OCI-LY7 (cell line): ENCODE results near the gene ISOC2.

Source experiments
- EZH2phosphoT487 ChIP-seq: fragments of 200-600 bp; sonication (generic); IDR thresholded peaks from 2 replicates; pipeline ENCODE4 v1.6.1; 2018; ENCODE audit warnings: low read depth, borderline replicate concordance, mild to moderate bottlenecking, mixed run types, antibody characterized with exemption, low read length, moderate library complexity, mixed read lengths
- TF ChIP-seq, protein P1 (sequence below): fragments of 200-600 bp; sonication (generic); conservative IDR thresholded peaks from 2 replicates; pipeline ENCODE4 v1.5.1; 2014; ENCODE audit warnings: mild to moderate bottlenecking, antibody characterized with exemption, low read length, moderate library complexity, mixed read lengths

GRCh38 chr19:55451965-55452748 is 9.3 kb downstream of the ISOC2 start:
- TF ChIP-seq, protein P1, sequence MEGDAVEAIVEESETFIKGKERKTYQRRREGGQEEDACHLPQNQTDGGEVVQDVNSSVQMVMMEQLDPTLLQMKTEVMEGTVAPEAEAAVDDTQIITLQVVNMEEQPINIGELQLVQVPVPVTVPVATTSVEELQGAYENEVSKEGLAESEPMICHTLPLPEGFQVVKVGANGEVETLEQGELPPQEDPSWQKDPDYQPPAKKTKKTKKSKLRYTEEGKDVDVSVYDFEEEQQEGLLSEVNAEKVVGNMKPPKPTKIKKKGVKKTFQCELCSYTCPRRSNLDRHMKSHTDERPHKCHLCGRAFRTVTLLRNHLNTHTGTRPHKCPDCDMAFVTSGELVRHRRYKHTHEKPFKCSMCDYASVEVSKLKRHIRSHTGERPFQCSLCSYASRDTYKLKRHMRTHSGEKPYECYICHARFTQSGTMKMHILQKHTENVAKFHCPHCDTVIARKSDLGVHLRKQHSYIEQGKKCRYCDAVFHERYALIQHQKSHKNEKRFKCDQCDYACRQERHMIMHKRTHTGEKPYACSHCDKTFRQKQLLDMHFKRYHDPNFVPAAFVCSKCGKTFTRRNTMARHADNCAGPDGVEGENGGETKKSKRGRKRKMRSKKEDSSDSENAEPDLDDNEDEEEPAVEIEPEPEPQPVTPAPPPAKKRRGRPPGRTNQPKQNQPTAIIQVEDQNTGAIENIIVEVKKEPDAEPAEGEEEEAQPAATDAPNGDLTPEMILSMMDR = no peak
- no peak for TF ChIP-seq EZH2phosphoT487
